ENCODE results near the gene PLS3. TPM values are rescaled to one million over a fixed set of nuclear protein-coding genes. Genes with fewer than 3 reads are reported as not detected.

The PLS3 gene
- total RNA-seq, 1 donor from 2014 or later = 286 TPM

GRCh38 chrX:115665122-115665521 is 104.1 kb downstream of the PLS3 start:
- TF ChIP-seq, protein P1, sequence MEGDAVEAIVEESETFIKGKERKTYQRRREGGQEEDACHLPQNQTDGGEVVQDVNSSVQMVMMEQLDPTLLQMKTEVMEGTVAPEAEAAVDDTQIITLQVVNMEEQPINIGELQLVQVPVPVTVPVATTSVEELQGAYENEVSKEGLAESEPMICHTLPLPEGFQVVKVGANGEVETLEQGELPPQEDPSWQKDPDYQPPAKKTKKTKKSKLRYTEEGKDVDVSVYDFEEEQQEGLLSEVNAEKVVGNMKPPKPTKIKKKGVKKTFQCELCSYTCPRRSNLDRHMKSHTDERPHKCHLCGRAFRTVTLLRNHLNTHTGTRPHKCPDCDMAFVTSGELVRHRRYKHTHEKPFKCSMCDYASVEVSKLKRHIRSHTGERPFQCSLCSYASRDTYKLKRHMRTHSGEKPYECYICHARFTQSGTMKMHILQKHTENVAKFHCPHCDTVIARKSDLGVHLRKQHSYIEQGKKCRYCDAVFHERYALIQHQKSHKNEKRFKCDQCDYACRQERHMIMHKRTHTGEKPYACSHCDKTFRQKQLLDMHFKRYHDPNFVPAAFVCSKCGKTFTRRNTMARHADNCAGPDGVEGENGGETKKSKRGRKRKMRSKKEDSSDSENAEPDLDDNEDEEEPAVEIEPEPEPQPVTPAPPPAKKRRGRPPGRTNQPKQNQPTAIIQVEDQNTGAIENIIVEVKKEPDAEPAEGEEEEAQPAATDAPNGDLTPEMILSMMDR (conservative IDR thresholded peaks at IDR 0.05) = no peak
- H3K27me3 Mint-ChIP-seq (ENCODE audit: low read depth) = no peaks in the 10 kb centered on the region
- peaks cover 4% of the 10 kb centered on the region for H3K9me3 Mint-ChIP-seq
- H3K36me3 Mint-ChIP-seq (ENCODE audit: low read depth) = no peaks in the 10 kb centered on the region
- no peak overlapping the region for H3K27ac Mint-ChIP-seq (ENCODE audit: unreplicated experiment)
- DNase-seq (ENCODE audit: low read depth, low spot score) = no peak
- no peaks in the 10 kb centered on the region for H3K4me1 Mint-ChIP-seq
- H3K4me3 Mint-ChIP-seq = no peak overlapping the region

GRCh38 chrX:115679460-115679859 is 118.5 kb downstream of the PLS3 start:
- no peak for DNase-seq (ENCODE audit: low read depth, low spot score)
- H3K36me3 Mint-ChIP-seq (ENCODE audit: low read depth) = no peaks in the 10 kb centered on the region
- H3K27me3 Mint-ChIP-seq (ENCODE audit: low read depth) = no peaks in the 10 kb centered on the region
- H3K4me1 Mint-ChIP-seq = peaks cover 10% of the 10 kb centered on the region
- H3K27ac Mint-ChIP-seq (ENCODE audit: unreplicated experiment) = peak overlapping the region; percentile 25
- no peaks in the 10 kb centered on the region for H3K9me3 Mint-ChIP-seq
- no peak overlapping the region for H3K4me3 Mint-ChIP-seq
- TF ChIP-seq, protein P1 (conservative IDR thresholded peaks at IDR 0.05) = peak; percentile 69

DNA sequence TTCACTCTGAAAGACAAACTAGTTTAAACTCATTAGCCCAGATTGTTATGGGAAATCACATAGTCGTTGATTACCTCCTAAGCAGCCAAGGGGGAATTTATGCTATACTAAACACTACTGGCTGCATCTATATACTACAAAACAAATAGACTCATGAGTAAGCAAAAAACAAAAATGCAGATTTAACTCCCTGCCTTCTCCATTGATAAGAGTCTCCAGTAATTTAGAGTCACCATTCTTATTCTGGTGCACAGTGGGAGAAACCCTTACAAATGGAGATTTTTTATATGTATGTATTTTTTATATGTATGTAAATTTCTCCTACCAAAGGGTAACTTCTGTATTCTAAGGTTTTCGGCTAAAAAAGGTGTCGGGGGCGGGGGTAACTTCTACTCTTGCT is 126.6 kb downstream of the PLS3 start:
- TF ChIP-seq, protein P1 (conservative IDR thresholded peaks at IDR 0.05) = no peak
- Mint-ChIP-seq H3K27ac (ENCODE audit: unreplicated experiment) (peak overlapping the region; percentile 28), H3K36me3 (ENCODE audit: low read depth) (no peaks in the 10 kb centered on the region), H3K4me3 (no peak overlapping the region), H3K9me3 (no peaks in the 10 kb centered on the region), H3K4me1 (peaks cover 12% of the 10 kb centered on the region), H3K27me3 (ENCODE audit: low read depth) (no peaks in the 10 kb centered on the region)
- DNase-seq (ENCODE audit: low read depth, low spot score) = no peak

DNA sequence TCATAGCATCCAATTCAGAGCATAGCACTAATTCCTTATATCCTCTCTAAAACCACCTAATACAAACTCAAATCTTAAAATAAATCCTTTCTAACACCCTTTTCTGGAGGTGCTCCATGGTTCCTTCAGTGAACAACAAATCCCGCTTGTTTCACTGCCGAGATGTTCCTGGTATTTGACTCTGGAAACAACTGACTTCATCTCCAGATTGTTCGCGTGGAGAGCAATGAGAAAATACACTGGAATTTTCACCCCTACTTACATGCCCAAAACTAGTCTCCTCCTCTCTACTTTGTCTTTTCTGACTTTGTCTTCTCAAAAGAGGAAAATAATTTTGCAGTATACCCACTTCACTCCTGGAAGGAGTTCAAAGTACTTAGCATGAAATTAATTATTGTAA is 129.0 kb downstream of the PLS3 start:
- no peaks in the 10 kb centered on the region for H3K36me3 Mint-ChIP-seq (ENCODE audit: low read depth)
- no peak overlapping the region for H3K4me3 Mint-ChIP-seq
- peaks cover 5% of the 10 kb centered on the region for H3K27me3 Mint-ChIP-seq (ENCODE audit: low read depth)
- H3K9me3 Mint-ChIP-seq = no peaks in the 10 kb centered on the region
- TF ChIP-seq, protein P1 (conservative IDR thresholded peaks at IDR 0.05) = no peak
- DNase-seq (ENCODE audit: low read depth, low spot score) = no peak
- no peak overlapping the region for H3K27ac Mint-ChIP-seq (ENCODE audit: unreplicated experiment)
- H3K4me1 Mint-ChIP-seq = peaks cover 12% of the 10 kb centered on the region

- DNase-seq (ENCODE audit: low read depth, low spot score) = peak; percentile 84
- Mint-ChIP-seq H3K27me3 (ENCODE audit: low read depth) (peaks cover 7% of the 10 kb centered on the region), H3K27ac (ENCODE audit: unreplicated experiment) (peak overlapping the region; percentile 0), H3K9me3 (no peaks in the 10 kb centered on the region), H3K36me3 (ENCODE audit: low read depth) (no peaks in the 10 kb centered on the region), H3K4me3 (no peak overlapping the region), H3K4me1 (peaks cover 12% of the 10 kb centered on the region)
- TF ChIP-seq, protein P1 (conservative IDR thresholded peaks at IDR 0.05) = peak; percentile 92
Observed at GRCh38 chrX:115690511-115691216, 129.7 kb downstream of the PLS3 start.

Measured in neural crest cell (in vitro differentiated cells).